ENCODE data around the gene C2CD5.
"Not testable (repeated sequence)": the region's sequence is repeated elsewhere in the genome, so short reads cannot be mapped to it uniquely, and the experiment has no call there.

Gene C2CD5

GRCh38 chr12:22544038-22544979 lies at the start of gene C2CD5:
TSS of gene C2CD5 (minus strand) at chr12:22544542. CDS start at chr12:22544150, 392 bp downstream.
- Histone ChIP-seq H3K9ac (ENCODE audit: low read length) (peak within 1 kb of the TSS; percentile 95), H3K4me3 (ENCODE audit: low read length) (peak within 1 kb of the TSS; percentile 99), H3K36me3 (ENCODE audit: control insufficient read depth, insufficient read depth, low read length) (no peaks in the 10 kb centered on the region), H3K27me3 (ENCODE audit: control insufficient read depth, insufficient read depth, low read length) (no peaks in the 10 kb centered on the region), H3K4me1 (ENCODE audit: control insufficient read depth, insufficient read depth, low read length) (peaks cover 6% of the 10 kb centered on the region), H3K27ac (ENCODE audit: low read depth, low read length) (peak within 1 kb of the TSS; percentile 92)

- Histone ChIP-seq H3K27ac (ENCODE audit: low read depth, low read length) (no peak overlapping the region), H3K36me3 (ENCODE audit: control insufficient read depth, insufficient read depth, low read length) (no peaks in the 10 kb centered on the region), H3K4me3 (ENCODE audit: low read length) (no peak overlapping the region), H3K4me1 (ENCODE audit: control insufficient read depth, insufficient read depth, low read length) (no peaks in the 10 kb centered on the region), H3K27me3 (ENCODE audit: control insufficient read depth, insufficient read depth, low read length) (no peaks in the 10 kb centered on the region), H3K9ac (ENCODE audit: low read length) (no peak overlapping the region)
These were observed 49.5 kb upstream of the C2CD5 start for GRCh38 chr12:22593864-22594263.

GRCh38 chr12:22588817-22589216 lies 44.5 kb upstream of the C2CD5 start:
- H3K36me3 ChIP-seq (ENCODE audit: control insufficient read depth, insufficient read depth, low read length) = no peaks in the 10 kb centered on the region
- H3K9ac ChIP-seq (ENCODE audit: low read length) = no peak overlapping the region
- H3K4me3 ChIP-seq (ENCODE audit: low read length) = no peak overlapping the region
- no peaks in the 10 kb centered on the region for H3K4me1 ChIP-seq (ENCODE audit: control insufficient read depth, insufficient read depth, low read length)
- no peak overlapping the region for H3K27ac ChIP-seq (ENCODE audit: low read depth, low read length)
- no peaks in the 10 kb centered on the region for H3K27me3 ChIP-seq (ENCODE audit: control insufficient read depth, insufficient read depth, low read length)

- H3K4me3 ChIP-seq (ENCODE audit: low read length) = no peak overlapping the region
- H3K27me3 ChIP-seq (ENCODE audit: control insufficient read depth, insufficient read depth, low read length) = no peaks in the 10 kb centered on the region
- H3K27ac ChIP-seq (ENCODE audit: low read depth, low read length) = no peak overlapping the region
- H3K4me1 ChIP-seq (ENCODE audit: control insufficient read depth, insufficient read depth, low read length) = no peaks in the 10 kb centered on the region
- H3K36me3 ChIP-seq (ENCODE audit: control insufficient read depth, insufficient read depth, low read length) = no peaks in the 10 kb centered on the region
- no peak overlapping the region for H3K9ac ChIP-seq (ENCODE audit: low read length)
These were observed 34.0 kb upstream of the C2CD5 start for GRCh38 chr12:22578328-22578727.

- no peak overlapping the region for H3K9ac ChIP-seq (ENCODE audit: low read length)
- H3K36me3 ChIP-seq (ENCODE audit: control insufficient read depth, insufficient read depth, low read length) = no peaks in the 10 kb centered on the region
- no peaks in the 10 kb centered on the region for H3K27me3 ChIP-seq (ENCODE audit: control insufficient read depth, insufficient read depth, low read length)
These were observed 33.3 kb upstream of the C2CD5 start for GRCh38 chr12:22577667-22578066.

GRCh38 chr12:22576473-22576872 lies 32.1 kb upstream of the C2CD5 start:
- H3K9ac ChIP-seq (ENCODE audit: low read length) = no peak overlapping the region
- no peak overlapping the region for H3K4me3 ChIP-seq (ENCODE audit: low read length)
- no peaks in the 10 kb centered on the region for H3K4me1 ChIP-seq (ENCODE audit: control insufficient read depth, insufficient read depth, low read length)
- H3K27me3 ChIP-seq (ENCODE audit: control insufficient read depth, insufficient read depth, low read length) = no peaks in the 10 kb centered on the region
- H3K36me3 ChIP-seq (ENCODE audit: control insufficient read depth, insufficient read depth, low read length) = no peaks in the 10 kb centered on the region
- H3K27ac ChIP-seq (ENCODE audit: low read depth, low read length) = no peak overlapping the region

More at GRCh38 chr12:22577667-22578066, 33.3 kb upstream of the C2CD5 start:
- H3K4me1 ChIP-seq (ENCODE audit: control insufficient read depth, insufficient read depth, low read length) = no peaks in the 10 kb centered on the region
- H3K4me3 ChIP-seq (ENCODE audit: low read length) = no peak overlapping the region
- H3K27ac ChIP-seq (ENCODE audit: low read depth, low read length) = no peak overlapping the region

GRCh38 chr12:22576065-22576464 lies 31.7 kb upstream of the C2CD5 start:
- Histone ChIP-seq H3K4me3 (ENCODE audit: low read length) (no peak overlapping the region), H3K9ac (ENCODE audit: low read length) (no peak overlapping the region), H3K36me3 (ENCODE audit: control insufficient read depth, insufficient read depth, low read length) (no peaks in the 10 kb centered on the region), H3K27ac (ENCODE audit: low read depth, low read length) (no peak overlapping the region), H3K4me1 (ENCODE audit: control insufficient read depth, insufficient read depth, low read length) (no peaks in the 10 kb centered on the region), H3K27me3 (ENCODE audit: control insufficient read depth, insufficient read depth, low read length) (no peaks in the 10 kb centered on the region)

GRCh38 chr12:22574921-22575320 lies 30.6 kb upstream of the C2CD5 start:
- Histone ChIP-seq H3K36me3 (ENCODE audit: control insufficient read depth, insufficient read depth, low read length) (no peaks in the 10 kb centered on the region), H3K4me3 (ENCODE audit: low read length) (no peak overlapping the region), H3K9ac (ENCODE audit: low read length) (no peak overlapping the region), H3K27me3 (ENCODE audit: control insufficient read depth, insufficient read depth, low read length) (no peaks in the 10 kb centered on the region), H3K4me1 (ENCODE audit: control insufficient read depth, insufficient read depth, low read length) (no peaks in the 10 kb centered on the region), H3K27ac (ENCODE audit: low read depth, low read length) (no peak overlapping the region)

GRCh38 chr12:22573181-22573580 lies 28.8 kb upstream of the C2CD5 start:
- Histone ChIP-seq H3K9ac (ENCODE audit: low read length) (no peak overlapping the region), H3K27me3 (ENCODE audit: control insufficient read depth, insufficient read depth, low read length) (no peaks in the 10 kb centered on the region), H3K4me1 (ENCODE audit: control insufficient read depth, insufficient read depth, low read length) (no peaks in the 10 kb centered on the region), H3K36me3 (ENCODE audit: control insufficient read depth, insufficient read depth, low read length) (no peaks in the 10 kb centered on the region), H3K4me3 (ENCODE audit: low read length) (no peak overlapping the region), H3K27ac (ENCODE audit: low read depth, low read length) (no peak overlapping the region)

GRCh38 chr12:22569253-22569652 lies 24.9 kb upstream of the C2CD5 start:
- Histone ChIP-seq H3K27me3 (ENCODE audit: control insufficient read depth, insufficient read depth, low read length) (no peaks in the 10 kb centered on the region), H3K4me1 (ENCODE audit: control insufficient read depth, insufficient read depth, low read length) (no peaks in the 10 kb centered on the region), H3K27ac (ENCODE audit: low read depth, low read length) (no peak overlapping the region), H3K4me3 (ENCODE audit: low read length) (no peak overlapping the region), H3K36me3 (ENCODE audit: control insufficient read depth, insufficient read depth, low read length) (no peaks in the 10 kb centered on the region), H3K9ac (ENCODE audit: low read length) (no peak overlapping the region)

- no peak overlapping the region for H3K27ac ChIP-seq (ENCODE audit: low read depth, low read length)
These were observed 18.0 kb upstream of the C2CD5 start for GRCh38 chr12:22562036-22563028.

GRCh38 chr12:22554750-22555149 lies 10.4 kb upstream of the C2CD5 start:
- H3K27me3 ChIP-seq (ENCODE audit: control insufficient read depth, insufficient read depth, low read length); H3K27ac ChIP-seq (ENCODE audit: low read depth, low read length); H3K4me3 ChIP-seq (ENCODE audit: low read length); H3K9ac ChIP-seq (ENCODE audit: low read length); H3K36me3 ChIP-seq (ENCODE audit: control insufficient read depth, insufficient read depth, low read length); H3K4me1 ChIP-seq (ENCODE audit: control insufficient read depth, insufficient read depth, low read length): not testable (repeated sequence)

More at GRCh38 chr12:22562036-22563028, 18.0 kb upstream of the C2CD5 start:
- H3K36me3 ChIP-seq (ENCODE audit: control insufficient read depth, insufficient read depth, low read length) = no peaks in the 10 kb centered on the region
- no peak overlapping the region for H3K9ac ChIP-seq (ENCODE audit: low read length)
- no peaks in the 10 kb centered on the region for H3K4me1 ChIP-seq (ENCODE audit: control insufficient read depth, insufficient read depth, low read length)
- no peak overlapping the region for H3K4me3 ChIP-seq (ENCODE audit: low read length)
- H3K27me3 ChIP-seq (ENCODE audit: control insufficient read depth, insufficient read depth, low read length) = no peaks in the 10 kb centered on the region
